IMR-90 (cell line): Measurements from ENCODE around the gene YRDC. TPM values are rescaled to one million over a fixed set of nuclear protein-coding genes. Genes with fewer than 3 reads are reported as not detected.

Experiments
- ATAC-seq: fragments of 200-7000 bp; cut with Tn5 transposase; 2 replicates; pipeline ENCODE4 v1.9.1; 2020; ENCODE audit warnings: low read depth, mild to moderate bottlenecking, moderate library complexity
- BruUV-seq: library from RNA; stranded (reverse); fragments of 400-500 nt; replicated peaks from 2 replicates; lab custom pipeline; 2021; lab: Mats Ljungman, UMichigan
- CTCF ChIA-PET: fragments of 300-600 bp; formaldehyde crosslinking; extraction: SDS; loops from one replicate; lab custom pipeline; 2021; ENCODE audit warnings: antibody characterized with exemption; lab: Yijun Ruan, JAX
- POLR2A ChIA-PET: fragments of 300-600 bp; sonication (Branson Sonifier 250); formaldehyde crosslinking; loops from one replicate; lab custom pipeline; 2022; ENCODE audit warnings: antibody characterized with exemption; ENCODE audit not compliant: unreplicated experiment; lab: Charles Lee
- DNase-seq: peaks from one replicate; pipeline ENCODE4 v3.0.0; 2013
- H2AFZ ChIP-seq: replicated peaks from 2 replicates; pipeline ENCODE3; 2013; ENCODE audit warnings: low read length, mild to moderate bottlenecking; ENCODE audit not compliant: poor library complexity
- H2AK5ac ChIP-seq: 2 replicates; pipeline ENCODE4 v1.6.1; 2013; ENCODE audit warnings: low read depth, low read length, inconsistent platforms
- H2AK9ac ChIP-seq: replicated peaks from 2 replicates; pipeline ENCODE3; 2013; ENCODE audit warnings: mild to moderate bottlenecking, low read depth, low read length, moderate library complexity; ENCODE audit not compliant: poor library complexity
- H2BK120ac ChIP-seq: 2 replicates; pipeline ENCODE4 v1.6.1; 2013; ENCODE audit warnings: low read depth, low read length, inconsistent platforms
- H2BK15ac ChIP-seq: 3 replicates; pipeline ENCODE4 v1.6.1; 2013; ENCODE audit warnings: low read depth, low read length, inconsistent platforms
- H2BK20ac ChIP-seq: 2 replicates; pipeline ENCODE4 v1.6.1; 2013; ENCODE audit warnings: low read depth, mild to moderate bottlenecking, inconsistent platforms, low read length, moderate library complexity
- H2BK5ac ChIP-seq: 2 replicates; pipeline ENCODE4 v1.6.1; 2013; ENCODE audit warnings: mild to moderate bottlenecking, low read depth, low read length, inconsistent platforms; ENCODE audit not compliant: poor library complexity, severe bottlenecking
- H3K14ac ChIP-seq: replicated peaks from 2 replicates; pipeline ENCODE4 v1.6.1; 2013; ENCODE audit warnings: low read depth, low read length, inconsistent platforms
- H3K18ac ChIP-seq: 2 replicates; pipeline ENCODE4 v1.6.1; 2013; ENCODE audit warnings: low read depth, low read length, control low read depth
- H3K23ac ChIP-seq: 2 replicates; pipeline ENCODE4 v1.6.1; 2013; ENCODE audit warnings: low read depth, low read length, inconsistent platforms
- H3K27ac ChIP-seq: 2 replicates; pipeline ENCODE4 v1.5.1; 2013; ENCODE audit warnings: mild to moderate bottlenecking, control low read depth, low read length; ENCODE audit not compliant: insufficient read depth
- H3K27me3 ChIP-seq: 2 replicates; pipeline ENCODE4 v1.6.1; 2013; ENCODE audit warnings: low read length; ENCODE audit not compliant: control insufficient read depth, insufficient read depth
- H3K36me3 ChIP-seq: 2 replicates; pipeline ENCODE4 v1.6.1; 2013; ENCODE audit warnings: low read length, mixed read lengths; ENCODE audit not compliant: control insufficient read depth, insufficient read depth
- H3K4ac ChIP-seq: 2 replicates; pipeline ENCODE4 v1.6.1; 2013; ENCODE audit warnings: low read depth, low read length, inconsistent platforms
- H3K4me1 ChIP-seq: 2 replicates; pipeline ENCODE4 v1.6.1; 2013; ENCODE audit warnings: low read length, mixed read lengths; ENCODE audit not compliant: control insufficient read depth, insufficient read depth
- H3K4me2 ChIP-seq: 2 replicates; pipeline ENCODE4 v1.6.1; 2013; ENCODE audit warnings: low read depth, mild to moderate bottlenecking, control low read depth, low read length, moderate library complexity
- H3K4me3 ChIP-seq: 2 replicates; pipeline ENCODE4 v1.5.1; 2013; ENCODE audit warnings: low read depth, mild to moderate bottlenecking, control low read depth, low read length, moderate library complexity; ENCODE audit not compliant: insufficient read depth
- H3K56ac ChIP-seq: 2 replicates; pipeline ENCODE4 v1.6.1; 2013; ENCODE audit warnings: low read length, inconsistent platforms; ENCODE audit not compliant: insufficient read depth; ENCODE audit errors: extremely low read depth
- H3K79me1 ChIP-seq, 2 experiments: 2 replicates each; pipeline ENCODE4 v1.6.1; 2013; ENCODE audit warnings: low read length in 2 of 2, inconsistent platforms in 1 of 2, low read depth in 1 of 2
- H3K9ac ChIP-seq: 2 replicates; pipeline ENCODE4 v1.6.1; 2013; ENCODE audit warnings: low read depth, low read length, control low read depth
- H3K9me1 ChIP-seq: 2 replicates; pipeline ENCODE4 v1.6.1; 2013; ENCODE audit warnings: low read length, inconsistent platforms; ENCODE audit not compliant: insufficient read depth
- H3K9me3 ChIP-seq: 2 replicates; pipeline ENCODE4 v1.6.1; 2013; ENCODE audit warnings: low read length; ENCODE audit not compliant: control insufficient read depth, insufficient read depth
- H4K20me1 ChIP-seq: 2 replicates; pipeline ENCODE4 v1.6.1; 2013; ENCODE audit warnings: low read length, inconsistent platforms; ENCODE audit not compliant: insufficient read depth
- H4K5ac ChIP-seq: 2 replicates; pipeline ENCODE4 v1.6.1; 2013; ENCODE audit warnings: mild to moderate bottlenecking, low read depth, low read length, control low read depth
- H4K8ac ChIP-seq, 2 experiments: 2 replicates each; pipeline ENCODE4 v1.6.1; 2013; ENCODE audit warnings: low read depth in 2 of 2, low read length in 2 of 2, control low read depth in 1 of 2, inconsistent platforms in 1 of 2
- H4K91ac ChIP-seq: 2 replicates; pipeline ENCODE4 v1.6.1; 2013; ENCODE audit warnings: low read depth, low read length, inconsistent platforms; ENCODE audit not compliant: insufficient read depth
- BHLHE40 ChIP-seq: fragments of 150-350 bp; IDR thresholded peaks from 2 replicates; pipeline ENCODE4 v1.6.1; 2016; ENCODE audit warnings: mild to moderate bottlenecking, low read depth, low read length
- CEBPB ChIP-seq: IDR thresholded peaks from 2 replicates; pipeline ENCODE4 v1.6.1; 2012; ENCODE audit warnings: low read depth, low read length, improper control_type of control experiment
- FOS ChIP-seq: fragments of 150-350 bp; IDR thresholded peaks from 2 replicates; pipeline ENCODE4 v1.6.1; 2016; ENCODE audit warnings: low read depth, low read length
- MAZ ChIP-seq: IDR thresholded peaks from 2 replicates; pipeline ENCODE4 v1.6.1; 2012; ENCODE audit warnings: low read depth, mild to moderate bottlenecking, low read length, improper control_type of control experiment, moderate library complexity, borderline replicate concordance
- MXI1 ChIP-seq: IDR thresholded peaks from 2 replicates; pipeline ENCODE4 v1.6.1; 2012; ENCODE audit warnings: low read depth, mild to moderate bottlenecking, low read length, moderate library complexity, borderline replicate concordance
- POLR2A ChIP-seq: IDR thresholded peaks from 2 replicates; pipeline ENCODE4 v1.6.1; 2012; ENCODE audit warnings: mild to moderate bottlenecking, low read depth, low read length
- RCOR1 ChIP-seq: IDR thresholded peaks from 2 replicates; pipeline ENCODE4 v1.6.1; 2012; ENCODE audit warnings: mild to moderate bottlenecking, low read length, improper control_type of control experiment; ENCODE audit not compliant: insufficient replicate concordance
- SMC3 ChIP-seq: fragments of 150-350 bp; IDR thresholded peaks from 2 replicates; pipeline ENCODE4 v1.6.1; 2016; ENCODE audit warnings: low read depth, mild to moderate bottlenecking, antibody characterized with exemption, low read length, moderate library complexity
- WGBS, 2 experiments: methylation state at CpG; one replicate each; pipeline versions ENCODE4 v1.1.5 to v1.1.7; 2013; ENCODE audit warnings: missing lambda C conversion rate in 2 of 2; ENCODE audit not compliant: insufficient read length in 1 of 2; ENCODE audit errors: extremely low coverage in 2 of 2; 5-methylcytosine and 5-hydroxymethylcytosine counted together
- dilution Hi-C: fragments of 300-500 bp; cut with HindIII; formaldehyde crosslinking; loops from one replicate; pipeline ENCODE4 v1.14.3; 2018; ENCODE audit warnings: low sequenced_read_pairs; ENCODE audit not compliant: unreplicated experiment
- in situ Hi-C: fragments of 300-500 bp; cut with MboI; formaldehyde crosslinking; loops from 3 replicates; pipeline ENCODE4 v1.14.3; 2019; ENCODE audit warnings: low sequenced_read_pairs, inconsistent platforms, mixed read lengths
- intact Hi-C: fragments of 100-400 bp; cut with micrococcal nuclease; formaldehyde crosslinking; loops from 2 replicates; pipeline ENCODE4 v1.10.0; 2022
- polyA plus RNA-seq, 3 experiments: library from polyadenylated mRNA; depleted of rRNA; stranded (reverse); fragments of >200 nt; gene quantifications; 2 replicates each; pipeline ENCODE4 v1.2.3, GENCODE V29; 2012; ENCODE audit warnings: low replicate concordance in 1 of 3
- total RNA-seq: library from RNA; depleted of rRNA; stranded (reverse); fragments of >200 nt; gene quantifications from 2 replicates; pipeline ENCODE4 v1.2.3, GENCODE V29; 2012
- TF ChIP-seq, protein P1 (sequence below): fragments of 150-350 bp; IDR thresholded peaks from 2 replicates; pipeline ENCODE4 v1.6.1; 2016; ENCODE audit warnings: low read depth, mild to moderate bottlenecking, low read length, moderate library complexity, borderline replicate concordance
- TF ChIP-seq, protein P2 (sequence below): fragments of 150-350 bp; IDR thresholded peaks from 2 replicates; pipeline ENCODE4 v1.6.1; 2017; ENCODE audit warnings: mild to moderate bottlenecking, antibody characterized with exemption, low read length, low read depth
- TF ChIP-seq, protein P3 (sequence below): conservative IDR thresholded peaks from 2 replicates; pipeline ENCODE4 v1.5.1; 2012; ENCODE audit warnings: mild to moderate bottlenecking, low read depth, low read length, improper control_type of control experiment

The YRDC gene
- total and polyA plus RNA-seq, 2 of the 4 experiments (the other 2 are of a cell fraction), result 21.0 to 21.7 TPM

DNA sequence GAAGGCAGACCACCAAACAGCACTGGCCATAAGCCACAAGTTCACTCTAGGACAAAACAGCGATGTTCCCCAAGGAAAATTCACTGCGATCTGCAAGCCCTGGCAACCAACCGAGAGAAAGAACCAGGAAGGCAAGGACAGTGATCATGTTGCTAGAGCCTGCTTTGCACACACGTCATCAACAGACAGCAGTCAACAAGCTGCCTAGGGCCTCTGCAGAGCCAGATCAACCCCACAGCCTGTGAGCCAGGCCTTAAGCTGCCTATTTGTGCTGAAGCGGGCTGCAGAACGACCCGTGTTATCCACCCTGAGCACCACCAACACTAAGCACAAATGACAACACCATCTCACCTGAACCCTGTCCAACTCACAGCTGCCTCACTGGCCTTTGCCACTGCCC is 6.2 kb upstream of the YRDC start:
- H2BK120ac ChIP-seq, result no peak overlapping the region
- H4K91ac ChIP-seq, result no peak overlapping the region
- DNase-seq (no peak), ATAC-seq (no peak)
- no peak overlapping the region for H3K14ac ChIP-seq
- H4K5ac ChIP-seq, result no peak overlapping the region; the same call in 1 of the 2 replicates
- dilution Hi-C loops (no loop called here), intact Hi-C loops (no loop called here), in situ Hi-C loops (no loop called here)
- no peak overlapping the region for H3K18ac ChIP-seq
- no peak overlapping the region for H2AK5ac ChIP-seq
- H3K4ac ChIP-seq, result no peak overlapping the region
- no peak overlapping the region for H3K9ac ChIP-seq
- H3K9me3 ChIP-seq, result no peaks in the 10 kb centered on the region
- TF ChIP-seq SMC3 (no peak), MAZ (no peak), RCOR1 (no peak), FOS (no peak), MXI1 (no peak), BHLHE40 (no peak), POLR2A (no peak), CEBPB (no peak)
- TF ChIP-seq, protein P1, sequence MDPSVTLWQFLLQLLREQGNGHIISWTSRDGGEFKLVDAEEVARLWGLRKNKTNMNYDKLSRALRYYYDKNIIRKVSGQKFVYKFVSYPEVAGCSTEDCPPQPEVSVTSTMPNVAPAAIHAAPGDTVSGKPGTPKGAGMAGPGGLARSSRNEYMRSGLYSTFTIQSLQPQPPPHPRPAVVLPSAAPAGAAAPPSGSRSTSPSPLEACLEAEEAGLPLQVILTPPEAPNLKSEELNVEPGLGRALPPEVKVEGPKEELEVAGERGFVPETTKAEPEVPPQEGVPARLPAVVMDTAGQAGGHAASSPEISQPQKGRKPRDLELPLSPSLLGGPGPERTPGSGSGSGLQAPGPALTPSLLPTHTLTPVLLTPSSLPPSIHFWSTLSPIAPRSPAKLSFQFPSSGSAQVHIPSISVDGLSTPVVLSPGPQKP, result no peak
- TF ChIP-seq, protein P2, sequence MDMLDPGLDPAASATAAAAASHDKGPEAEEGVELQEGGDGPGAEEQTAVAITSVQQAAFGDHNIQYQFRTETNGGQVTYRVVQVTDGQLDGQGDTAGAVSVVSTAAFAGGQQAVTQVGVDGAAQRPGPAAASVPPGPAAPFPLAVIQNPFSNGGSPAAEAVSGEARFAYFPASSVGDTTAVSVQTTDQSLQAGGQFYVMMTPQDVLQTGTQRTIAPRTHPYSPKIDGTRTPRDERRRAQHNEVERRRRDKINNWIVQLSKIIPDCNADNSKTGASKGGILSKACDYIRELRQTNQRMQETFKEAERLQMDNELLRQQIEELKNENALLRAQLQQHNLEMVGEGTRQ, result no peak
- TF ChIP-seq, protein P3, sequence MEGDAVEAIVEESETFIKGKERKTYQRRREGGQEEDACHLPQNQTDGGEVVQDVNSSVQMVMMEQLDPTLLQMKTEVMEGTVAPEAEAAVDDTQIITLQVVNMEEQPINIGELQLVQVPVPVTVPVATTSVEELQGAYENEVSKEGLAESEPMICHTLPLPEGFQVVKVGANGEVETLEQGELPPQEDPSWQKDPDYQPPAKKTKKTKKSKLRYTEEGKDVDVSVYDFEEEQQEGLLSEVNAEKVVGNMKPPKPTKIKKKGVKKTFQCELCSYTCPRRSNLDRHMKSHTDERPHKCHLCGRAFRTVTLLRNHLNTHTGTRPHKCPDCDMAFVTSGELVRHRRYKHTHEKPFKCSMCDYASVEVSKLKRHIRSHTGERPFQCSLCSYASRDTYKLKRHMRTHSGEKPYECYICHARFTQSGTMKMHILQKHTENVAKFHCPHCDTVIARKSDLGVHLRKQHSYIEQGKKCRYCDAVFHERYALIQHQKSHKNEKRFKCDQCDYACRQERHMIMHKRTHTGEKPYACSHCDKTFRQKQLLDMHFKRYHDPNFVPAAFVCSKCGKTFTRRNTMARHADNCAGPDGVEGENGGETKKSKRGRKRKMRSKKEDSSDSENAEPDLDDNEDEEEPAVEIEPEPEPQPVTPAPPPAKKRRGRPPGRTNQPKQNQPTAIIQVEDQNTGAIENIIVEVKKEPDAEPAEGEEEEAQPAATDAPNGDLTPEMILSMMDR, result no peak
- ChIA-PET POLR2A (no interaction called here), CTCF (no interaction called here)
- peaks cover 3% of the 10 kb centered on the region; the same call in 1 of the 2 replicates for H4K20me1 ChIP-seq
- peaks cover 20% of the 10 kb centered on the region for H3K36me3 ChIP-seq
- no peak overlapping the region for H2BK15ac ChIP-seq
- H3K4me3 ChIP-seq, result no peak overlapping the region
- H2AK9ac ChIP-seq, result no peak overlapping the region
- H4K8ac ChIP-seq, result no peak overlapping the region
- no peak overlapping the region for H3K4me2 ChIP-seq
- BruUV-seq, result no TSS peak
- no peaks in the 10 kb centered on the region for H3K27me3 ChIP-seq
- H2BK5ac ChIP-seq, result no peak overlapping the region
- H3K4me1 ChIP-seq, result peaks cover 1% of the 10 kb centered on the region; the same call in 1 of the 2 replicates
- H2AFZ ChIP-seq, result no peak overlapping the region
- no peak overlapping the region for H2BK20ac ChIP-seq
- WGBS, 2 experiments, result 87% methylated on average over 7 of the region's 7 CpGs; no CpG with 5 or more reads in 1 of the 2 experiments
- peaks cover 9% of the 10 kb centered on the region; the same call in 1 of the 2 replicates for H3K9me1 ChIP-seq
- H3K79me1 ChIP-seq, result peaks cover 26 to 36% of the 10 kb centered on the region in 2 experiments
- H3K27ac ChIP-seq, result peak overlapping the region; percentile 37; the same call in 1 of the 2 replicates
- no peak overlapping the region for H3K23ac ChIP-seq
- H3K56ac ChIP-seq, result no peak overlapping the region
